K562 (cell line): ENCODE measurements around the gene PPM1G. TPM values are rescaled to one million over a fixed set of nuclear protein-coding genes. Genes with fewer than 3 reads are reported as not detected.

ENCODE experiments used
- ATF2 ChIP-seq: sonication (generic); formaldehyde crosslinking; IDR thresholded peaks from 2 replicates; pipeline ENCODE4 v1.8.1; 2022; ENCODE audit warnings: missing genetic modification reagents
- CREB1 ChIP-seq, 2 experiments: sonication (generic) in 1 of 2; formaldehyde crosslinking in 1 of 2; IDR thresholded peaks; 2 replicates each; pipeline versions ENCODE4 v1.6.1 to v1.8.0; 2012 to 2022; ENCODE audit warnings: inconsistent platforms in 1 of 2, mild to moderate bottlenecking in 1 of 2, missing genetic modification reagents in 1 of 2, moderate library complexity in 1 of 2
- GTF2B ChIP-seq: IDR thresholded peaks from 2 replicates; pipeline ENCODE4 v1.6.1; 2011; ENCODE audit not compliant: insufficient read length; ENCODE audit errors: extremely low read depth
- ILF3 ChIP-seq: fragments of 450-650 bp; IDR thresholded peaks from 2 replicates; pipeline ENCODE4 v1.6.1; 2018; ENCODE audit warnings: antibody characterized with exemption, mild to moderate bottlenecking, moderate library complexity, borderline replicate concordance
- LCOR ChIP-seq: sonication (generic); formaldehyde crosslinking; IDR thresholded peaks from 2 replicates; pipeline ENCODE4 v1.8.0; 2022; ENCODE audit warnings: mild to moderate bottlenecking, missing genetic modification reagents
- MBD2 ChIP-seq: sonication (generic); IDR thresholded peaks from 2 replicates; pipeline ENCODE4 v1.6.1; 2016; ENCODE audit warnings: low read depth, borderline replicate concordance
- MYBL2 ChIP-seq, 2 experiments: fragments of 450-650 bp in 1 of 2; sonication (generic) in 1 of 2; formaldehyde crosslinking in 1 of 2; IDR thresholded peaks; 2 replicates each; pipeline versions ENCODE4 v1.6.1 to v1.8.1; 2017 to 2022; ENCODE audit warnings: borderline replicate concordance in 1 of 2, inconsistent platforms in 1 of 2, low read depth in 1 of 2, mild to moderate bottlenecking in 1 of 2, missing genetic modification reagents in 1 of 2, moderate library complexity in 1 of 2
- PKNOX1 ChIP-seq: fragments of 450-650 bp; IDR thresholded peaks from 2 replicates; pipeline ENCODE4 v1.6.1; 2016
- SIX5 ChIP-seq, 2 experiments: IDR thresholded peaks; 2 replicates each; pipeline ENCODE4 v1.6.1; 2011; ENCODE audit warnings: low read length in 2 of 2, borderline replicate concordance in 1 of 2, low read depth in 1 of 2, mild to moderate bottlenecking in 1 of 2, moderate library complexity in 1 of 2; ENCODE audit not compliant: insufficient read depth in 1 of 2
- ZNF134 ChIP-seq: fragments of 250-450 bp; sonication (Bioruptor Pico); conservative IDR thresholded peaks from 2 replicates; pipeline ENCODE4 v1.4.0; 2020
- ZNF395 ChIP-seq: fragments of 200-800 bp; sonication (Bioruptor generic); IDR thresholded peaks from 2 replicates; pipeline ENCODE4 v1.6.1; 2017; ENCODE audit warnings: missing genetic modification characterization, missing compliant biosample characterization
- ZNF407 ChIP-seq: fragments of 450-650 bp; IDR thresholded peaks from 2 replicates; pipeline ENCODE4 v1.6.1; 2016; ENCODE audit warnings: low read depth
- polyA plus RNA-seq, 8 experiments: library from polyadenylated mRNA; depleted of rRNA in 4 of 8; stranded (reverse) in 5 of 8; unstranded in 3 of 8; fragments of >200 nt; fragmentation: Nextera tagmentation in 2 of 8; fragmentation: Illumina TruSeq in 1 of 8; extraction: Ambion mirVana in 2 of 8; extraction: Trizol in 1 of 8; gene quantifications; 2 replicates each; pipeline versions ENCODE4 v1.2.1 to v1.2.3, GENCODE V29; 2011 to 2014; ENCODE audit warnings: inconsistent platforms in 1 of 8, missing spikeins in 1 of 8
- total RNA-seq, 7 experiments: library from RNA; depleted of rRNA in 6 of 7; stranded (reverse); fragments of >200 nt in 6 of 7; fragmentation: Illumina TruSeq in 2 of 7; extraction: Trizol in 2 of 7; gene quantifications; 2 replicates each; pipeline versions ENCODE4 v1.2.1 to v1.2.3, GENCODE V29; 2011 to 2021; ENCODE audit warnings: low replicate concordance in 1 of 7

PPM1G gene
- total and polyA plus RNA-seq, 9 of the 15 experiments (the other 6 are each of a cell fraction or from before 2014, with no cell fraction given), result 61.7 to 230 (median 153) TPM

- TF ChIP-seq ZNF407 (0 out of 2 replicates have a peak, but pooled peaks have one; percentile 53), ATF2 (CRISPR knock-in tag) (no peak; the same call in 1 of the 2 replicates), LCOR (no peak), CREB1 (IDR thresholded peaks at IDR 0.05) (peak; percentile 49), CREB1 (CRISPR knock-in tag; IDR thresholded peaks at IDR 0.05) (peak; percentile 74), ILF3 (no peak), SIX5 (IDR thresholded peaks at IDR 0.05; ENCODE audit: borderline replicate concordance in 1 of 2, insufficient read depth in 1 of 2, low read depth in 1 of 2, low read length in 2 of 2) (no peak), ZNF134 (CRISPR knock-in tag) (no peak), MYBL2 (IDR thresholded peaks at IDR 0.05; ENCODE audit: low read depth) (peak; percentile 76), MYBL2 (CRISPR knock-in tag; IDR thresholded peaks at IDR 0.05; ENCODE audit: borderline replicate concordance) (no peak), MBD2 (peak; percentile 64; the same call in 1 of the 2 replicates), GTF2B (peak; percentile 31), ZNF395 (CRISPR knock-in tag) (peak; percentile 89), PKNOX1 (0 out of 2 replicates have a peak, but pooled peaks have one; percentile 35)
Observed at GRCh38 chr2:27409321-27410073, at the start of gene PPM1G (continued).
